Suprapubic skin (tissue), 4 donors: ENCODE measurements around the gene AACS. TPM values are rescaled to one million over a fixed set of nuclear protein-coding genes. Genes with fewer than 3 reads are reported as not detected.

Experiments
- DNase-seq, 2 donors: peaks; one replicate each; pipeline ENCODE4 v3.0.0-alpha.2; 2019; ENCODE audit warnings: low spot score in 2 of 2
- H3K27ac ChIP-seq: fragments of 200-600 bp; sonication (generic); one replicate; pipeline ENCODE4 v1.5.1; 2019
- H3K27me3 ChIP-seq: fragments of 200-600 bp; sonication (generic); one replicate; pipeline ENCODE4 v1.5.1; 2019
- H3K36me3 ChIP-seq: fragments of 200-600 bp; sonication (generic); one replicate; pipeline ENCODE4 v1.5.1; 2019
- H3K4me1 ChIP-seq: fragments of 200-600 bp; sonication (generic); one replicate; pipeline ENCODE4 v1.5.1; 2019
- H3K4me3 ChIP-seq: fragments of 200-600 bp; sonication (generic); one replicate; pipeline ENCODE4 v1.5.1; 2019; ENCODE audit warnings: mild to moderate bottlenecking
- H3K9me3 ChIP-seq: fragments of 200-600 bp; sonication (generic); one replicate; pipeline ENCODE4 v1.5.1; 2019
- EP300 ChIP-seq: sonication (generic); formaldehyde crosslinking; IDR thresholded peaks from one replicate; pipeline ENCODE4 v1.6.1; 2017; ENCODE audit warnings: antibody characterized with exemption
- POLR2A ChIP-seq, 2 donors: fragments of 450-650 bp; IDR thresholded peaks; one replicate each; pipeline ENCODE4 v1.6.1; 2017; ENCODE audit warnings: antibody characterized with exemption in 2 of 2, mild to moderate bottlenecking in 2 of 2, moderate library complexity in 2 of 2
- POLR2AphosphoS5 ChIP-seq, 3 donors: sonication (generic); formaldehyde crosslinking; IDR thresholded peaks; one replicate each; pipeline ENCODE4 v1.6.1; 2017; ENCODE audit warnings: antibody characterized with exemption in 3 of 3
- WGBS: methylation state at CpG from one replicate; pipeline ENCODE4 v1.1.5; 2018; 5-methylcytosine and 5-hydroxymethylcytosine counted together
- total RNA-seq, 4 donors: library from RNA; depleted of rRNA; stranded (reverse); fragments of >200 nt; gene quantifications; one replicate each; pipeline ENCODE4 v1.1.0, GENCODE V29; 2016
- TF ChIP-seq, protein P1 (sequence below), 2 donors: fragments of 200-600 bp in 1 of 2; fragments of 450-650 bp in 1 of 2; sonication (generic) in 1 of 2; IDR thresholded peaks; one replicate each; pipeline ENCODE4 v1.5.1; 2016 to 2019; ENCODE audit warnings: antibody characterized with exemption in 2 of 2, mild to moderate bottlenecking in 1 of 2, moderate library complexity in 1 of 2

AACS gene
- total RNA-seq, 4 donors from 2014 or later = 69.0 to 103 (median 77.0) TPM

DNA sequence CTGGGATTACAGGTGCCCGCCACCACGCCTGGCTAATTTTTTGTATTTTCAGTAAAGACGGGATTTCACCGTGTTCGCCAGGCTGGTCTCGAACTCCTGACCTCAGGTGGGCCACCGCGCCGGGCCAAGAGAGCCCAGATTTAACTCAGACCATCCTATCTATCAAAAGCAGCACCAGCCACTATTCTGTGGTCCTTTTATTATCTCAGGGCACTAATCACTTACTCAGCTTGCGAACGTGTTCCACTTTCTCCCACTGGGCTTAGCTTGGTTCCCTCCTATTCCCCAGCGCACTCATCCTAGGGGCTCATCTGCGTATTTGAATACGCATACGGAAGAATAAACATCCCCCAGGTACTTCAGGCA lies 16.2 kb upstream of the AACS start:
- Histone ChIP-seq H3K4me3 (peak overlapping the region; percentile 49), H3K36me3 (no peaks in the 10 kb centered on the region), H3K27me3 (no peaks in the 10 kb centered on the region), H3K27ac (no peak overlapping the region), H3K4me1 (peaks cover 7% of the 10 kb centered on the region), H3K9me3 (no peaks in the 10 kb centered on the region)
- WGBS = 54% methylated on average over 15 of the region's 15 CpGs
- no peak for TF ChIP-seq EP300
- TF ChIP-seq POLR2A (IDR thresholded peaks at IDR 0.05) = no peak
- TF ChIP-seq, protein P1, sequence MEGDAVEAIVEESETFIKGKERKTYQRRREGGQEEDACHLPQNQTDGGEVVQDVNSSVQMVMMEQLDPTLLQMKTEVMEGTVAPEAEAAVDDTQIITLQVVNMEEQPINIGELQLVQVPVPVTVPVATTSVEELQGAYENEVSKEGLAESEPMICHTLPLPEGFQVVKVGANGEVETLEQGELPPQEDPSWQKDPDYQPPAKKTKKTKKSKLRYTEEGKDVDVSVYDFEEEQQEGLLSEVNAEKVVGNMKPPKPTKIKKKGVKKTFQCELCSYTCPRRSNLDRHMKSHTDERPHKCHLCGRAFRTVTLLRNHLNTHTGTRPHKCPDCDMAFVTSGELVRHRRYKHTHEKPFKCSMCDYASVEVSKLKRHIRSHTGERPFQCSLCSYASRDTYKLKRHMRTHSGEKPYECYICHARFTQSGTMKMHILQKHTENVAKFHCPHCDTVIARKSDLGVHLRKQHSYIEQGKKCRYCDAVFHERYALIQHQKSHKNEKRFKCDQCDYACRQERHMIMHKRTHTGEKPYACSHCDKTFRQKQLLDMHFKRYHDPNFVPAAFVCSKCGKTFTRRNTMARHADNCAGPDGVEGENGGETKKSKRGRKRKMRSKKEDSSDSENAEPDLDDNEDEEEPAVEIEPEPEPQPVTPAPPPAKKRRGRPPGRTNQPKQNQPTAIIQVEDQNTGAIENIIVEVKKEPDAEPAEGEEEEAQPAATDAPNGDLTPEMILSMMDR (IDR thresholded peaks at IDR 0.05) = no peak
- no peak for TF ChIP-seq POLR2AphosphoS5 (IDR thresholded peaks at IDR 0.05)
- no peak for DNase-seq

DNA sequence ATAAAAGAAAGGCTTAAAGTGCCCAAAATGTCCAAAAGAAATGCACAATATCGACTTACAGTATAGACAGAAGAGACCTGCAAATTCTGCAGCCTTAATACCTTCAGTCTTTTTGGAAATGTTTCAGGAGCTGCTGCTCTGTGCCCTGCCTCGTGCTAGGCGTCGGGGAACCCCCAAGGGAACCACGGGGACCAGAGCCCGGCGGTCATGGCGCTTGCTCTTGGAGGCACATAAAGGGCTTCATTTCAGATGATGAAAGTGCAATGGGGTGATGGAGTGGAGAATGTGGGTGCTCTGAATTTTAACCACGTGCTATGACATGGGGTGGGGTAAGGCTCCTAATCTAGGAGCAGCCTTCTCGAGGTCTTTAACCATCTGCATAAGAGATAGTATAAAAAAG lies 14.8 kb upstream of the AACS start:
- WGBS = 78% methylated on average over 10 of the region's 10 CpGs
- H3K27ac ChIP-seq = no peak overlapping the region

DNA sequence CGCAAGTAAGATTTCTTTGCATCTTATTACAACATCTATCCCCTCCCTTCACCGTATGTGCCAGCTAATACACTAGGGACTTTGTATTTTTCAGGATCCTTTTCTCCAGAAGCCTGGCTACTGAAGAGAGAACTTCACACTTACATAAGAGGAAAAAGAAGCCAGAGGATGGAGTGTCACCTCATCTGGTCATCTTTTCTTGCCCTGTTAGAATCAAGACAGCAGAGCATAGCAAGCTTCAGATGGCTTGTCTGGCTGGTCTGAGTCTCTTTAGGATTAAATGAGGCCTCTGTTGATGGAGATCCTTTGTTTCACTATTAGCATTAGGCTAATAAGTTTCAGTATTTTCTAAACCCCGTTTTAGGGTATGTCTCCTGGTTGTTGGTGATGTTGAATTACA lies 14.4 kb upstream of the AACS start:
- H3K4me3 ChIP-seq = no peak overlapping the region
- no peaks in the 10 kb centered on the region for H3K9me3 ChIP-seq
- no peak for DNase-seq
- H3K27ac ChIP-seq = no peak overlapping the region
- TF ChIP-seq POLR2AphosphoS5 (IDR thresholded peaks at IDR 0.05) = no peak
- no peak for TF ChIP-seq POLR2A (IDR thresholded peaks at IDR 0.05)
- TF ChIP-seq, protein P1 (IDR thresholded peaks at IDR 0.05) = no peak
- TF ChIP-seq EP300 = no peak
- H3K4me1 ChIP-seq = peaks cover 7% of the 10 kb centered on the region
- 71% methylated on average over 3 of the region's 3 CpGs for WGBS
- no peaks in the 10 kb centered on the region for H3K36me3 ChIP-seq
- H3K27me3 ChIP-seq = no peaks in the 10 kb centered on the region

More for the DNA sequence above, 14.8 kb upstream of the AACS start:
- peaks cover 7% of the 10 kb centered on the region for H3K4me1 ChIP-seq
- TF ChIP-seq, protein P1 (IDR thresholded peaks at IDR 0.05) = no peak
- TF ChIP-seq POLR2A (IDR thresholded peaks at IDR 0.05) (no peak), EP300 (no peak), POLR2AphosphoS5 (IDR thresholded peaks at IDR 0.05) (no peak)
- no peaks in the 10 kb centered on the region for H3K27me3 ChIP-seq
- H3K4me3 ChIP-seq = no peak overlapping the region
- no peaks in the 10 kb centered on the region for H3K9me3 ChIP-seq
- no peaks in the 10 kb centered on the region for H3K36me3 ChIP-seq
- DNase-seq = no peak

- Histone ChIP-seq H3K27me3 (no peaks in the 10 kb centered on the region), H3K9me3 (no peaks in the 10 kb centered on the region), H3K27ac (no peak overlapping the region), H3K36me3 (no peaks in the 10 kb centered on the region), H3K4me1 (peaks cover 7% of the 10 kb centered on the region), H3K4me3 (no peak overlapping the region)
- no peak for DNase-seq
- TF ChIP-seq POLR2AphosphoS5 (IDR thresholded peaks at IDR 0.05) = no peak
- TF ChIP-seq, protein P1 (IDR thresholded peaks at IDR 0.05) = no peak
- no peak for TF ChIP-seq POLR2A (IDR thresholded peaks at IDR 0.05)
- TF ChIP-seq EP300 = no peak
- WGBS = 61% methylated on average over 8 of the region's 8 CpGs
Observed at GRCh38 chr12:125053821-125054220, 11.4 kb upstream of the AACS start.

GRCh38 chr12:125055591-125055990 lies 9.6 kb upstream of the AACS start:
- H3K9me3 ChIP-seq = no peaks in the 10 kb centered on the region
- H3K36me3 ChIP-seq = no peaks in the 10 kb centered on the region
- no peaks in the 10 kb centered on the region for H3K4me1 ChIP-seq
- DNase-seq = no peak
- H3K27me3 ChIP-seq = no peaks in the 10 kb centered on the region
- H3K4me3 ChIP-seq = no peak overlapping the region
- no peak for TF ChIP-seq EP300
- no peak for TF ChIP-seq POLR2AphosphoS5 (IDR thresholded peaks at IDR 0.05)
- TF ChIP-seq POLR2A (IDR thresholded peaks at IDR 0.05) = no peak
- TF ChIP-seq, protein P1 (IDR thresholded peaks at IDR 0.05) = no peak
- WGBS = 83% methylated on average over 9 of the region's 9 CpGs
- no peak overlapping the region for H3K27ac ChIP-seq
